Endometrial microvascular endothelial cells (primary cell): ENCODE measurements around the gene TBCD. TPM values are rescaled to one million over a fixed set of nuclear protein-coding genes. Genes with fewer than 3 reads are reported as not detected.

ENCODE experiments used
- in situ Hi-C: cut with HindIII; loops from 2 replicates; pipeline ENCODE4 v1.10.0; 2017; ENCODE audit warnings: low sequenced_read_pairs, low pct_unique_long_range_greater_than_20kb; ENCODE audit errors: inconsistent ontology term
- total RNA-seq: library from RNA; depleted of rRNA; stranded (reverse); fragments of >200 nt; gene quantifications from one replicate; pipeline ENCODE4 v1.2.3, GENCODE V29; 2015; ENCODE audit errors: inconsistent ontology term

TBCD gene
- total RNA-seq, 1 donor from 2014 or later, result 88.0 TPM

DNA sequence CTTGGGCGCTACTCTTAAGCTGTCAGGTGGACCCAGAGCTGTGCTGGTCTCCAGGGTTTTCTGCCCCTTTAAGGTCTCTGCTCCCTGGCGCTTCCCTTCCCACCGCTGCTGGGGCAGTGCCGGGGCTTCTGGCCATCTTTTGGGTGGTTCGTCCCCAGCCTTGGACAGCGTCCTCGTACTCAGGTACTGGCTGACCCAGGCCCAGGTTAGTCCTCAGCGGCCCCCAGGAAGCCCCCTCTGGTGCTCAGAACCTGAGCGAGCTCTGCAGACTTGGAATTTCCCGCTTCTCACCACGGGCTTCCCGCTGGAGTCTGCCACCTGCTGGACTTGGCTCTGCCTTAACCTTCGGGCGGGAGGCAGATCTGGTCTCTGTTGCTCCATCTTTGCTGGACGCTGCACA, 182.0 kb downstream of the TBCD start:
- in situ Hi-C loops, result no loop called here

- in situ Hi-C loops, result no loop called here
Measured at GRCh38 chr17:82935966-82936767, 184.3 kb downstream of the TBCD start.

- in situ Hi-C loops, result no loop called here
Measured at GRCh38 chr17:82936768-82937171, 184.9 kb downstream of the TBCD start.

- in situ Hi-C loops, result no loop called here
Measured at GRCh38 chr17:82937411-82938371, 185.8 kb downstream of the TBCD start.

GRCh38 chr17:82938486-82938872, 186.6 kb downstream of the TBCD start:
- in situ Hi-C loops, result no loop called here

- in situ Hi-C loops, result no loop called here
Measured at GRCh38 chr17:82938873-82939620, 187.2 kb downstream of the TBCD start.

GRCh38 chr17:82939621-82940135, 187.8 kb downstream of the TBCD start:
- in situ Hi-C loops, result no loop called here

- in situ Hi-C loops, result no loop called here
Measured at GRCh38 chr17:82940226-82941020, 188.6 kb downstream of the TBCD start.

DNA sequence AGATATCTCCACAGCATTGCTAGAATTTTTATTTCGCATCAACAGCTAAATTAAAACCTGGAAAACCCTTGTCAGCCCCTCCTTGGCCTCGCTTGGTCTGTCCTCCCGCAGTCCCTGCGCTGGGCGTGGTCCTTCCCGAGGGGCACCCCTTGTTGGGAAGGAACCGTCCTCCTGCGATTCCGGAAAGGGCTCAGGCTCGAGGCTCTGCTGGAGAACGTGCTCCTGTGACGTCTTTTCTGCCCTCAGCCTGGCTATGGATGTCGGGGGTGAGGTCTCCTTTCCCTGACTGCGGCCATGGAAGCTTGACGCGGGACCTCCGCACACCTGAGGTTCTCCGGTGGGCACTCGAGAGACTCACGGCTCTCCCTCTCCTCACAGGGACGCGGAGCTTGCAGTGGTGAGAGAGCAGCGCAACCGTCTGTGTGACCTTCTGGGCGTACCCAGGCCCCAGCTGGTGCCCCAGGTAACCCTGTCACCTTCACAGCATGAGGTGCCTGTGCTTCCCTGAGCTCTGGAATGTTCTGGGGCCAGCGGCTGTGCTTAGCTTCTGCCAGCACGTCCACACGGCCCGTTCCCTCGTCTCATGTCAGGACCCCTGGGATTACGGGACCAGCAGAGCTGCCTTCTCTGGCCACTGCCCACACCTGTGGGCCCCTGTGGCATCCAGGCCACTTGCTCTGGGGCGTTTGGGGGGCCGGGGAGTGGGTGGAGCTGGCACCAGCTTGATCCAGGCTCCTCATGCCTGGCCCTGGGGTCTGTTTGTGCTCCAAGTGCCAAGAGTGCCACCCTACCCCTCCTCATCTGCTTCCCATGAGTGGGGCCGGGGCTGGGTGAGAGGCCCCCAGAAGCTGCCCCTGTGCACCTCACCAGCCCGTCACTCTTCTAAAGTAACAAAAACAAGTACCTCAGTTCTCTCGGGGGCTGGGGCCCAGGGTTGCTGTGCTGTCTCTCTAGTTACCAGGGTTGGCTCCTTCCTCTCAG, 189.4 kb downstream of the TBCD start:
- in situ Hi-C loops, result no loop called here

GRCh38 chr17:82942166-82943130, 190.6 kb downstream of the TBCD start:
- in situ Hi-C loops, result no loop called here

GRCh38 chr17:82943339-82943738, 191.5 kb downstream of the TBCD start:
- in situ Hi-C loops, result no loop called here

GRCh38 chr17:82943751-82944150, 191.9 kb downstream of the TBCD start:
- in situ Hi-C loops, result no loop called here

DNA sequence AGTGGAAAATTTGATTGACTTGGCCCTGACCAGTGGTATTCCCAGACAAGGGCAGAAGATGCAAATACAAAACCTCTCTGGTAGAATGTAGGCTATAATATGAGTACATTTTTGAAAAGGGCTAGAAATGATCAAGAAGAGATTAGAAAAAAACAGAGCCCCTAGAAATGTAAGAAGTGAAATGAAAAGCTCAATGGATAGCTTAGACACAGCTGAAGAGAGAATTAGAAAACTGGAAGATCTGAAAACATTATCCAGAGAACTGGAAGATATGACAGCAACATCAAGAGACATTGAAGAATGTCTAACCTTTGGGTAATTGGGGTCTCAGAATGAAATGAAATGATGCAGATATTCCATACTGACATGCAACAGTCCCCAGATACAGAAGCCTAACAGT, 193.1 kb downstream of the TBCD start:
- in situ Hi-C loops, result no loop called here

DNA sequence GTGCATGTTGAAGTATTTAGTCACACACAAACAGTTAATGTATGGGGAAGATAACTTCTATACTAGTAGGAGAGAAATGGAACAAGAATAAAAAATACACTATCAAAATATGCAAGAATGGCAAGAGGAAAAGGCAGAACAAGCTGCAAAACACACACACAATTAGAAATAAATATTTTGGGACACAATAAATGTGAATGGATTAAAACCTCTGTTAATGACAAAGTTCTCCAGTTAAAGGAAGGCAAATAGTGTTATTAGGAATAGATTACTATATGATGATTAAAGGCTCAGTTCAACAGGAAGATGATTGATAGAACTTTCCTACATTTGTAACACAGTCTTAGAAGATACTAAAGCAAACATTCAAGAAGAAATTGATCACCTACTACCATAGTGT, 194.2 kb downstream of the TBCD start:
- in situ Hi-C loops, result no loop called here

- in situ Hi-C loops, result no loop called here
Measured at GRCh38 chr17:82947051-82947991, 195.5 kb downstream of the TBCD start.
